ENCODE results near the gene AMPD2. TPM values are rescaled to one million over a fixed set of nuclear protein-coding genes. Genes with fewer than 3 reads are reported as not detected.

The AMPD2 gene
- total RNA-seq, 1 experiment from 2014 or later: 79.8 TPM

- TF ChIP-seq PREB (CRISPR knock-in tag; IDR thresholded peaks at IDR 0.05; ENCODE audit: borderline replicate concordance) (no peak), FOXP1 (CRISPR knock-in tag; IDR thresholded peaks at IDR 0.05; ENCODE audit: borderline replicate concordance) (peak; percentile 63; the same call in 1 of the 2 replicates), CREB1 (CRISPR knock-in tag; IDR thresholded peaks at IDR 0.05) (no peak), ZNF396 (CRISPR knock-in tag; IDR thresholded peaks at IDR 0.05; ENCODE audit: borderline replicate concordance) (no peak), ZNF121 (CRISPR knock-in tag; IDR thresholded peaks at IDR 0.05) (peak; percentile 99), ARID4B (CRISPR knock-in tag; IDR thresholded peaks at IDR 0.05; ENCODE audit: borderline replicate concordance) (peak; percentile 41; the same call in 1 of the 2 replicates), FOXP4 (CRISPR knock-in tag; IDR thresholded peaks at IDR 0.05) (no peak), TEAD1 (CRISPR knock-in tag; IDR thresholded peaks at IDR 0.05) (peak; percentile 50; the same call in 1 of the 2 replicates), ERG (CRISPR knock-in tag; IDR thresholded peaks at IDR 0.05) (no peak), PRDM15 (CRISPR knock-in tag; IDR thresholded peaks at IDR 0.05) (no peak)
Measured at GRCh38 chr1:109655615-109656519, 36.2 kb downstream of the AMPD2 start, which contains the start of gene GSTM4 (continued).

GRCh38 chr1:109657395-109657794 lies 37.8 kb downstream of the AMPD2 start:
- peaks cover 12% of the 10 kb centered on the region for H3K4me1 Mint-ChIP-seq
- DNase-seq (ENCODE audit: low spot score) (no peak), ATAC-seq (no peak)
- ChIA-PET POLR2A (no interaction called here), CTCF (interaction anchor here (1.3 to 4.3 kb wide), 3 partner anchors 18 to 327 kb away, joined by 4 to 45 read pairs (median 19); partner anchors contain the start of gene AHCYL1)
- H3K27me3 Mint-ChIP-seq (ENCODE audit: low read depth): peaks cover 27% of the 10 kb centered on the region
- H3K9me3 Mint-ChIP-seq: no peaks in the 10 kb centered on the region
- H3K4me3 Mint-ChIP-seq: peak overlapping the region; percentile 10
- H3K36me3 Mint-ChIP-seq: no peaks in the 10 kb centered on the region
- H3K27ac Mint-ChIP-seq: no peak overlapping the region
- TF ChIP-seq NFYB (CRISPR knock-in tag; conservative IDR thresholded peaks at IDR 0.05; ENCODE audit: low read depth) (no peak), KAT7 (CRISPR knock-in tag; IDR thresholded peaks at IDR 0.05; ENCODE audit: borderline replicate concordance) (no peak), E2F5 (CRISPR knock-in tag; IDR thresholded peaks at IDR 0.05) (no peak), GABPB1 (CRISPR knock-in tag; IDR thresholded peaks at IDR 0.05) (no peak), PREB (CRISPR knock-in tag; IDR thresholded peaks at IDR 0.05; ENCODE audit: borderline replicate concordance) (no peak), ZNF281 (CRISPR knock-in tag; IDR thresholded peaks at IDR 0.05) (no peak), ZNF671 (CRISPR knock-in tag; IDR thresholded peaks at IDR 0.05) (no peak)
